Measurements from ENCODE around the gene FBN3.

FBN3 gene

GRCh38 chr19:8113017-8113416, 36.4 kb downstream of the FBN3 start:
- no peak overlapping the region for H3K27ac ChIP-seq
- TF ChIP-seq CTCF (conservative IDR thresholded peaks at IDR 0.05) = no peak

GRCh38 chr19:8111376-8111775, 38.0 kb downstream of the FBN3 start:
- TF ChIP-seq CTCF (conservative IDR thresholded peaks at IDR 0.05) = no peak
- H3K27ac ChIP-seq = no peak overlapping the region

GRCh38 chr19:8110931-8111330, 38.5 kb downstream of the FBN3 start:
- H3K27ac ChIP-seq = no peak overlapping the region

GRCh38 chr19:8109890-8110662, 39.3 kb downstream of the FBN3 start:
- TF ChIP-seq CTCF (conservative IDR thresholded peaks at IDR 0.05) = no peak
- H3K27ac ChIP-seq = no peak overlapping the region

More at GRCh38 chr19:8110931-8111330, 38.5 kb downstream of the FBN3 start:
- no peak for TF ChIP-seq CTCF (conservative IDR thresholded peaks at IDR 0.05)

GRCh38 chr19:8109455-8109854, 39.9 kb downstream of the FBN3 start:
- no peak overlapping the region for H3K27ac ChIP-seq
- no peak for TF ChIP-seq CTCF (conservative IDR thresholded peaks at IDR 0.05)

- no peak for TF ChIP-seq CTCF (conservative IDR thresholded peaks at IDR 0.05)
- no peak overlapping the region for H3K27ac ChIP-seq
Observed at GRCh38 chr19:8108560-8109445, 40.6 kb downstream of the FBN3 start.

- H3K27ac ChIP-seq = no peak overlapping the region
- TF ChIP-seq CTCF (conservative IDR thresholded peaks at IDR 0.05) = no peak
Observed at GRCh38 chr19:8107301-8107903, 42.0 kb downstream of the FBN3 start.

Data from VCaP (cell line).